GM18498 (cell line): ENCODE measurements around the gene EOGT.

Experiments used
- ATAC-seq: cut with Tn5 transposase; IDR thresholded peaks from one replicate; pipeline ENCODE4 v1.9.1; 2021; ENCODE audit warnings: mild to moderate bottlenecking, moderate library complexity; ENCODE audit not compliant: unreplicated experiment

Gene EOGT

GRCh38 chr3:68963891-68964290 is 49.6 kb downstream of the EOGT start:
- ATAC-seq: no peak

GRCh38 chr3:68963376-68963775 is 50.1 kb downstream of the EOGT start:
- no peak for ATAC-seq

- no peak for ATAC-seq
Observed at GRCh38 chr3:68958932-68959331, 54.6 kb downstream of the EOGT start.

GRCh38 chr3:68957895-68958294 is 55.6 kb downstream of the EOGT start:
- ATAC-seq: no peak

- ATAC-seq: no peak
Observed at GRCh38 chr3:68953816-68954444, 59.6 kb downstream of the EOGT start.

GRCh38 chr3:68945225-68945624 is 68.3 kb downstream of the EOGT start:
- ATAC-seq: no peak

- no peak for ATAC-seq
Observed at GRCh38 chr3:68943753-68944500, 69.6 kb downstream of the EOGT start.

- ATAC-seq: no peak
Observed at GRCh38 chr3:68941055-68941454, 72.4 kb downstream of the EOGT start.

GRCh38 chr3:68936856-68937255 is 76.6 kb downstream of the EOGT start:
- no peak for ATAC-seq

GRCh38 chr3:68935778-68936177 is 77.7 kb downstream of the EOGT start:
- no peak for ATAC-seq

- ATAC-seq: no peak
Observed at GRCh38 chr3:68931406-68932149, 81.9 kb downstream of the EOGT start.
